ENCODE results near the gene SLC10A1. TPM values are rescaled to one million over a fixed set of nuclear protein-coding genes. Genes with fewer than 3 reads are reported as not detected.
A peak's percentile ranks its signal among the peaks of the same experiment; 100 is the strongest.

Gene SLC10A1
- polyA plus RNA-seq, 1 donor, result 0.13 TPM

GRCh38 chr14:69726761-69727511 is 70.1 kb downstream of the SLC10A1 start:
- peak; percentile 65 to 74 for DNase-seq
- WGBS (ENCODE audit: insufficient coverage, low lambda C conversion rate), result no CpG with 5 or more reads among the region's 51 CpGs
- Histone ChIP-seq H3K9me3 (ENCODE audit: control insufficient read depth, low read depth, low read length) (no peaks in the 10 kb centered on the region), H3K27me3 (ENCODE audit: control insufficient read depth, insufficient read depth, low read length) (no peaks in the 10 kb centered on the region), H3K27ac (ENCODE audit: low read length) (no peak overlapping the region), H3K36me3 (ENCODE audit: control insufficient read depth, insufficient read depth, low read length) (no peaks in the 10 kb centered on the region), H3K4me1 (ENCODE audit: control insufficient read depth, insufficient read depth, low read length) (no peaks in the 10 kb centered on the region), H3K4me3 (ENCODE audit: low read length) (peak overlapping the region; percentile 31)

Other genes starting within 250 kb of the SLC10A1 start
- 0.07 TPM for gene CCDC177, start 222.4 kb downstream of the SLC10A1 start, polyA plus RNA-seq
- 40.4 TPM for gene SUSD6, start 185.6 kb downstream of the SLC10A1 start, polyA plus RNA-seq
- 565 TPM for gene SRSF5, start 30.1 kb downstream of the SLC10A1 start, polyA plus RNA-seq
- gene SMOC1, start 82.2 kb upstream of the SLC10A1 start, polyA plus RNA-seq, result 0.85 TPM

All from large intestine (tissue), 3 donors.